A204.1 (cell line): ENCODE measurements around the gene FSTL3.
"Not testable (repeated sequence)": the region's sequence is repeated elsewhere in the genome, so short reads cannot be mapped to it uniquely, and the experiment has no call there.

Experiments used
- FAIRE-seq: peaks from 2 replicates; lab custom pipeline; 2012; peaks lifted over from hg19 to GRCh38; lab: Jason Lieb, UNC

FSTL3 gene

GRCh38 chr19:676339-677105, at the start of gene FSTL3:
Gene FSTL3 (plus strand): TSS chr19:676392. CDS start chr19:676424, 32 bp downstream.
- FAIRE-seq = no peak

GRCh38 chr19:626566-626965, 49.6 kb upstream of the FSTL3 start:
- not testable (repeated sequence) for FAIRE-seq

- no peak for FAIRE-seq
Measured at GRCh38 chr19:628168-628567, 48.0 kb upstream of the FSTL3 start.

GRCh38 chr19:629515-629914, 46.7 kb upstream of the FSTL3 start:
- not testable (repeated sequence) for FAIRE-seq

GRCh38 chr19:629961-630714, 46.1 kb upstream of the FSTL3 start:
- no peak for FAIRE-seq

- no peak for FAIRE-seq
Measured at GRCh38 chr19:632579-633067, 43.6 kb upstream of the FSTL3 start.

GRCh38 chr19:633068-633785, 43.0 kb upstream of the FSTL3 start, which contains the start of gene POLRMT:
Gene POLRMT (minus strand): TSS chr19:633537. CDS start chr19:633512, 25 bp downstream.
- FAIRE-seq = peak; percentile 84

GRCh38 chr19:633786-634639, 42.2 kb upstream of the FSTL3 start:
- no peak for FAIRE-seq

GRCh38 chr19:634975-635652, 41.1 kb upstream of the FSTL3 start:
- no peak for FAIRE-seq

- no peak for FAIRE-seq
Measured at GRCh38 chr19:638906-639252, 37.3 kb upstream of the FSTL3 start.

GRCh38 chr19:639253-640160, 36.7 kb upstream of the FSTL3 start, which contains the start of gene FGF22:
Gene FGF22 (plus strand): TSS chr19:639879. CDS start chr19:639926, 47 bp downstream.
- no peak for FAIRE-seq

- no peak for FAIRE-seq
Measured at GRCh38 chr19:640161-640558, 36.0 kb upstream of the FSTL3 start.

GRCh38 chr19:640606-641189, 35.5 kb upstream of the FSTL3 start:
- no peak for FAIRE-seq

GRCh38 chr19:641702-642101, 34.5 kb upstream of the FSTL3 start:
- FAIRE-seq = no peak

GRCh38 chr19:642767-643727, 33.1 kb upstream of the FSTL3 start:
- no peak for FAIRE-seq

- FAIRE-seq = no peak
Measured at GRCh38 chr19:643736-644135, 32.5 kb upstream of the FSTL3 start.

- no peak for FAIRE-seq
Measured at GRCh38 chr19:644363-644762, 31.8 kb upstream of the FSTL3 start.

- no peak for FAIRE-seq
Measured at GRCh38 chr19:644789-645188, 31.4 kb upstream of the FSTL3 start.
